ENCODE measurements around the gene MTG2.

Gene MTG2, protein sequence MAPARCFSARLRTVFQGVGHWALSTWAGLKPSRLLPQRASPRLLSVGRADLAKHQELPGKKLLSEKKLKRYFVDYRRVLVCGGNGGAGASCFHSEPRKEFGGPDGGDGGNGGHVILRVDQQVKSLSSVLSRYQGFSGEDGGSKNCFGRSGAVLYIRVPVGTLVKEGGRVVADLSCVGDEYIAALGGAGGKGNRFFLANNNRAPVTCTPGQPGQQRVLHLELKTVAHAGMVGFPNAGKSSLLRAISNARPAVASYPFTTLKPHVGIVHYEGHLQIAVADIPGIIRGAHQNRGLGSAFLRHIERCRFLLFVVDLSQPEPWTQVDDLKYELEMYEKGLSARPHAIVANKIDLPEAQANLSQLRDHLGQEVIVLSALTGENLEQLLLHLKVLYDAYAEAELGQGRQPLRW

GRCh38 chr20:62182469-62183425 lies at the start of gene MTG2:
Gene MTG2 (plus strand): TSS chr20:62183028. CDS start chr20:62193421, 10,393 bp downstream.
- peak; percentile 95 for DNase-seq

DNA sequence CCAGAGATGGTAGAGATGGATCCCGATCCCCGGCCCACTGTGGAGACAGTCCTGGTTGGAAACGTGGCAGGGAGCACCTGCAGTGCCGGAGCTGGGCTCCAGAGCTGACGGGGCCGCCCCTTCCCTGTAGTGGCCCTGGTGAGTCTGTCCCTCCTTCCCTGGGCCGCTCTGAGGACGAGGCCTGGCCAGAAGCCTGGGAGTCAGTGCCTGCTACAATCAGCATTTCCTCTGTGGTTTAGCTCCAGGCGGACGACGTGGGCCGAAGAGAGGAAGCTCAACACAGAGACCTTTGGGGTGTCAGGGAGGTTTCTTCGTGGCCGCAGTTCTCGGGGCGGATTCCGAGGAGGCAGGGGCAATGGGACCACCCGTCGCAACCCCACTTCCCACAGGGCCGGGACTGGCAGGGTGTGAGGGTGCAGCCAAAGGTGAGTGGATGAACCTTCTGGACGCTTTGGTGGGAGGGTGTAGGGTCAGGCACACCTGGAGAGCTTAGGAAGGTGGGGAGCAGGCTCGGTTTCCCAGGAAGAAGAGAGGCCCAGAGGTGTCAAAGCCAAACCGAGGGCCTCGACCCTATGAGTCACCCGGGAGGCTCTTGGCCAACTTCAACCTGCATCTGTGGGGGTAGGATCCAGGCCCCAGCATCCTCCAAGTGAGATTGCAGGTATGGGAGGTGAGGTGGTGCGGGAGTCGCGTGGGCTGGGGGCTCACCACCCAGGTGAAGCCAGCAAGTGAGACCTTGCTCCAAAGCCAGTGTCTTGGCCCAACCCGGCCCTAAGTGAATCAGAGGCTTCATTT lies 49.6 kb upstream of the MTG2 start:
- DNase-seq, result no peak

GRCh38 chr20:62133864-62134263 lies 49.0 kb upstream of the MTG2 start:
- DNase-seq, result no peak

DNA sequence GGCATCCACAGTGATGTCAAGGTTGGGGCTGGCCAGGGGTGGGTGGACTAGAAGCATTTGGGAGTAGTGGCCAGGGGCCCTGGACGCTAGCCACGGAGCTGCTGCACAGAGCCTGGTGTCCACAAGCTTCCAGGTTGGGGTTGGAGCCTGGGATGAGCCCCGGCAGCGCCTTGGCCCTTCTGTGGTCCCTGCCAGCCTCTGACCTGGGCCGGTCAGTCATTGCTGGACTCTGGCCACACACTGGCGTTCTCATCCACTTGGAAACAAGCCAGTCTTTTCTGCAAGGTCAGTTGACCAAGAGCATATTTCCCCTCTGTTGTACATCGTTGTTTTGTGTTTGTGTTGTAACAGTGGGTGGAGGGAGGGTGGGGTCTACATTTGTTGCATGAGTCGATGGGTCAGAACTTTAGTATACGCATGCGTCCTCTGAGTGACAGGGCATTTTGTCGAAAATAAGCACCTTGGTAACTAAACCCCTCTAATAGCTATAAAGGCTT lies 48.0 kb upstream of the MTG2 start:
- no peak for DNase-seq

DNA sequence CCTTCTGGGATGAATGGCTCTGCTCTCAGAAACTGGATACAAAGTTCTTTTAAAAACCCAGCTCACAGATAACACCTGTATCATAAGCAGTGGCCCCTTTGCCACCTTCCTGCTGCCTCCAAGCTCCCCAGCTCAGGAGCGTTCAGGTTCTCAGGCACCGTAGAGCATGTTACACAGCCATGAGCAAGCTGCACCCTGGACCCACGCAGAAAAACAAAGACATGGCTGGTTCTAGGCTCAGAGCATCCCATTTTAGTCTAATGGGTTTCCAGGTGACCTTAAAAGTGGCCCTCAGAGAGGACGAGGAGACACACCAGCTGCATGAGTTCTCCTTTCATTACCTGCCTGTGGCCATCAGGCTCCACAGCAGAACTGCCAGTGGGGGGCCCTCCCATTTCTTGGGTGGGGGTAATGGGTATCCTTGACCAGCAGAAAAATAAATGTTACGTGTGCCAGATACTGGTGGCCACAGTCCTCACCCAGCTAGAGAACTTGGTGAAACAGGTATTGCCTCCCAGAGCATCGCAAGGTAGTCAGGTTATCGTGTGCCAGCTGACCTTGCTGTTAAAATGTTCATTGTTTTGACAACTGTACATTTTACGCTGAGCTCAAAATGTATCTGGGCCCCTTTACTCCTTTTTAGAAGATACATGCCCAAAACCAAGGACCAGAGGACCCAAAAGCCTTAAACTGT lies 47.1 kb upstream of the MTG2 start:
- no peak for DNase-seq

GRCh38 chr20:62136283-62137091 lies 46.3 kb upstream of the MTG2 start:
- peak; percentile 76 for DNase-seq

DNA sequence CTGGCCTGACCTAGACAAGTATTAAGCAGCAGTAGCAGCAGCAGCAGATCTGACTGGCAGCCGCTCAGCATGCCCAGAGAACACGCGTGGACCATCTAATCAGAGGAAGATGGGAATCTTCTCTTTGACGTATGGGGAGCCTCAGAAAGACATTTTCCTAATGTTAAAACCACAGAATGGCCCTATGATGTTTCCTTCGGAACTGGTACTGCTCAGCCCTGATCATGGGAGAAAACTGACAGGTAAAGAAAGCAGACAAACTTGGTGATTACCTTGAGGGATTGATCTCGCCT lies 45.8 kb upstream of the MTG2 start:
- no peak for DNase-seq

DNA sequence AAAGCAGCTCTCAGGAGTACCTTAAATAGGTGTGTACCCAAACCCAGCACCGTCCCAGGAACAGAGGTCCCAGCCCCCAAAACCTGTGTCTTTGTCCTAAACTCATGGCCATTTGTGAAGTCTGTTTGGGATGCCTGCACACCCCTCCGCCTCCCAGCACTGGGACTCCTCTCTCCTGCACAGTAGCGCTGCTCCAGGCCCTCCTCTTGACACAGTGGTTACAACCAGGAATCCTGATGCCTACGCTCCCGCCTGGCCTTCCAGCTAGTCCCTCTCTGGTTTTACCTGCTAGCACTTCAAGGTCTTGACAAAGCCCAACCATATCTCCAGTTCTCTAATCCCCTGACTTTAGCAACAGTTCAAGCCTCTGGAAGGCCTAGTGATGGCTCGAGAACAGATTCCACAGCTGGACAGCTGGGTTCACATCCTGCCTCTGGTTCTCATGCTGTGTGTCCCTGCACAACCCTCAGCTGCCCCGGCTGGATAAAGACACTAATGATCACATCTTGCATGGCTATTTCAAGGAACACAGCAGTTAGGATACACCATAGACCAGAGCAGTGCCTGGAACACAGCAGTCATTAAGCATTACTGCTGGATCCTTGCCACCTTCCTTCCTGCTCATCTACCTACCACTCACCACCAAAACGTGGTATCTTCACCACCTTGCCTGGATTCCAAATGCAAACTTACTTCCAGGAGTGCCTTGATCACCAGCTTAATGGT lies 45.2 kb upstream of the MTG2 start:
- no peak for DNase-seq

DNA sequence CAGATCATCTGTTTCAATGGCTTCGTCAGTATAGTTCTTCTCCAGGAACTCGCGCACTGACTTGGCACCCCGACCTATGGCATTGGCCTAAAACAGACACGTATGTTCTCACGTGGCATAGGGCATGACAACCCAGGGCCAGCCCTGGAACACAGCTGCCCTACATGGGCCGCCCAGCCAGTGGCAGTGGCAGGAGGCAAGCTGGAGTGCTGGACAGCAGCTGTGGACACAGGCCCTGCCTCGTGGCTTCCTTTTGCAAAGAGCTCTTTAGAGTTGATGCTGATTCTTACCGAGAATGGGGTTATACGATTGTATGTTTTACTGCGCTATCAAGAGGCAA lies 44.7 kb upstream of the MTG2 start:
- DNase-seq, result no peak

- no peak for DNase-seq
Observed at GRCh38 chr20:62138912-62139311, 43.9 kb upstream of the MTG2 start.

- no peak for DNase-seq
Observed at GRCh38 chr20:62139636-62140035, 43.2 kb upstream of the MTG2 start.

DNA sequence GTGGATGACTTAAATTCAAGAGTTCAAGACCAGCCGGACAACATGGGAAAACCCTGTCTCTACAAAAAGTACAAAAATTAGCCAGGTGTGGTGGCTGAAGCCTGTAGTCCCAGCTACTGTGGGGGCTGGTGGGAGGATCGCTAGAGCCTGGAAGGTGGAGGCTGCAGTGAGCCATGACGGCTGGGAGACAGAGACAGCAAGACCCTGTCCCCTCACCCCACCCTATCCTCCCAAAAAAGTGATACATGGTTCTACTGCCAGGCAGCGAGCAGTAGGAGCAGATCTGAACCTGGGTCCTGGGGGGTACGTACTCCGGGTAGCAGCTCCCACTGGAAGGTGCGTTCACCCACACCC lies 41.8 kb upstream of the MTG2 start:
- no peak for DNase-seq

- peak; percentile 60 for DNase-seq
Observed at GRCh38 chr20:62141397-62142251, 41.2 kb upstream of the MTG2 start.

DNA sequence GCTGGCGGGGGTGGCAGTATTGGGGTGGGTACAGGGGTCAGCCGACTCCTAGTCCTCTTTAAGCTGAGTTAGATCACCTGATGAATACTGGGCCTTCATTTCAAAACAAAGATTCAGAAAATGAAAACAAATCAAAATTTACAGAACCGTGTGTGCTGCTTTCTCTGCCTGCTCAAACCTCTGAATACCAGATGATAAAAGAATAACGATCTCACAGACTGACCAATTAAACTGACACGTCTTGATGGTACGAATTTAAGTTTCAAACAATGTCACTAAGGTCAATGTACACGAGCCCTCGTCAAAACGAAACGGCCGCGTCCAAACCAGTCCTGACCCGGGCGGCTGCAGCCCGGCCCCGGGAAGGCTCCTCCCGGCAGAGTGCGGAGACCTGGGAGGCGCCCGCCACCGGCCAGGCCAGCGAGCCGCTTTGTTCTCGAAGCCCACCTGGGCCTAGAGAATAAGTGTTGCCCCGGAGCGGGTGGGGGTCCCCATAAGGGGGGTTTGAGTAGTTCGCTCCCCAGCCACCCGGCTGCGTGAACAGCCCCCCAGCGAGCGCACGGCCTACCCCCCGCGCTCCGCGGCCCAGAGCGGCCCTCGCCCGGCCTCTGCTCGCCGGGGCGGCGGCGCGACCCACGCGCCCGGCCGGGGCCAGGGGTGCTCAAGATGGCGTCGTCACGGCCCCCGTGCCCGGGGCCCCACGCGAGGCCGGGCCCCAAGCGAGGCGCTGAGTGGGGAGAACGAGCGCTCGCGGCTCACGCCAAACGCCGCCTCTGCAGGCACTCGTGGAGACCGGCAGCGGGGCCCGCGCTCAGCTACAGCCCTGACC lies 40.4 kb upstream of the MTG2 start:
- peak; percentile 65 for DNase-seq

DNA sequence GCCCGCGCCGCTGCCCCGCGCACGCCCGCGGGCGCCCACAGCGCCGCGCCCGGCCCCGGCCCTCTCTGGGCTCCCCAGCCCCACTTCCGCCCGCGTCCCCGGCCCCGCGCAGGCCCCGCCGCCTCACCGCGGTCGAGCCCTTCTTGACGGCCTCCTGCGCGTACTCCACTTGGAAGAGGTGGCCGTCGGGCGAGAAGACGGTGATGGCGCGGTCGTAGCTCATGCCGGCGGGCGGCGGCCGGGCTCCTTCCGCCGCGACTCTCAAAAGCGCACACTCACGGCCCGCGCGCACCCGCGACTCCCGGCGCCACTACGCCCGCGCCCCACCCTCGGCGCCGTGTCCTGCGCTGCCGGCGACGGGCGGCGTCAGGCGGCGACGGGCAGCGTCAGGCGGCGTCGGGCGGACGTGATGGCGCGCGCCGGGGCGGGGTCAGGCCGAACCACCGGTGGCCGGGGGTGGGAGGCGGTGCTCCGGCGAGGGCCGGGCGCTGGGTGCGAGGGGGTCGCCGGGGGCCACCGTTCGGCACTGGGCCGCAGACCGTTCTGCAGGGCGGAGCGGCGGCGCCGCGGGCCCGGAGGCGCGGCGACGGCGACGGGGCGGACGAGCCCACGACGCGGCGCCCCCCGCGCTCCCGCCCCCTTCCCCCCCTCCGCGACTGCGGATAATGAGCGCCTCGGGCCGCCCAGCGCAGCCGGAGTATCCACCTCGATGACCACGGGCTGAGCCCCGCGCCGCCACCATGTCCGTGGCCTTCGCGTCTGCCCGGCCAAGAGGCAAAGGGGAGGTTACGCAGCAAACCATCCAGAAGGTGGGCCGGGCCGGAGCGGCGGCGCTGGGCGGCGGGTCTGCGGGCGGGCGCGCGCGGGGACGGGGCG lies 39.5 kb upstream of the MTG2 start, which contains the start of the genes PSMA7 and SS18L1:
PSMA7 (minus strand) TSS at position 314 of the 876 bp plus-strand sequence; CDS start at position 223, 91 bp downstream.
SS18L1 (plus strand) TSS at position 689 of the 876 bp plus-strand sequence; CDS start at position 741, 52 bp downstream.
- peak; percentile 92 for DNase-seq

- peak; percentile 82 for DNase-seq
Observed at GRCh38 chr20:62143957-62144825, 38.6 kb upstream of the MTG2 start.

DNA sequence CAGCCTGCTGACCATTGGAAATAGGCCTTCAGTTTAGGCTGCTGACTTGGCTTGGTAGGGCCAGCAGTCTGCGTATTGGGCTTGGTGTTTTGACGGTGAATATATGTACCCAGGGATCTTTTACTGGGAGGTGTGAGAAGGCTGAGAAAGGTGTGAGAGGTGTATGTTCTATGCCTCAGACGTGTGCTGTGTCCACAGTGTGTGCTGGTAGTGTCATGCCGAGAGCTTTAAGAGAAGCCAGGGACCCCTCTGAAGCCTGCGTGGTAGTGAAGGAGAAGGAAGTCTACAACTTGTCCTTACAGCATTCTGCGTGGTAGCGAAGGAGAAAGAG lies 37.2 kb upstream of the MTG2 start:
- no peak for DNase-seq
